PC-3 (cell line): Measurements from ENCODE around the gene BPIFB3.

Source experiments
- CTCF ChIP-seq: fragments of 300-600 bp; sonication (generic); conservative IDR thresholded peaks from 2 replicates; pipeline ENCODE4 v1.5.1; 2017; ENCODE audit warnings: antibody characterized with exemption, low read depth, mild to moderate bottlenecking, low read length
- EZH2 ChIP-seq: fragments of 300-600 bp; sonication (generic); IDR thresholded peaks from one replicate; pipeline ENCODE4 v1.6.1; 2017; ENCODE audit warnings: antibody characterized with exemption, mild to moderate bottlenecking, low read length; ENCODE audit not compliant: unreplicated experiment

GRCh38 chr20:33020278-33021161 is 33.2 kb upstream of the BPIFB3 start:
- TF ChIP-seq CTCF (no peak), EZH2 (no peak)
